Measurements from ENCODE around the gene UBN2.

Gene UBN2

GRCh38 chr7:139351027-139351426 lies 120.0 kb downstream of the UBN2 start:
- H3K27ac ChIP-seq (replicated peaks): no peak overlapping the region
- TF ChIP-seq GABPA (IDR thresholded peaks at IDR 0.05; ENCODE audit: low read depth) (no peak), SPI1 (IDR thresholded peaks at IDR 0.05; ENCODE audit: borderline replicate concordance, low read depth) (no peak), CTCF (IDR thresholded peaks at IDR 0.05; ENCODE audit: insufficient read depth, low read length) (no peak)
- no peak for DNase-seq (ENCODE audit: low read depth in 1 of 2, low spot score in 1 of 2)

GRCh38 chr7:139354729-139355128 lies 123.7 kb downstream of the UBN2 start:
- H3K27ac ChIP-seq (replicated peaks): peak overlapping the region; percentile 23
- TF ChIP-seq POLR2AphosphoS5 (IDR thresholded peaks at IDR 0.05; ENCODE audit: low read depth): no peak
- TF ChIP-seq REST (IDR thresholded peaks at IDR 0.05; ENCODE audit: insufficient replicate concordance, low read depth): no peak
- no peak for TF ChIP-seq SPI1 (IDR thresholded peaks at IDR 0.05; ENCODE audit: borderline replicate concordance, low read depth)
- no peak for TF ChIP-seq CTCF (IDR thresholded peaks at IDR 0.05; ENCODE audit: insufficient read depth, low read length)
- no peak for TF ChIP-seq GABPA (IDR thresholded peaks at IDR 0.05; ENCODE audit: low read depth)
- H3K4me3 ChIP-seq (replicated peaks; ENCODE audit: insufficient read depth, low read length): no peak overlapping the region
- no peaks in the 10 kb centered on the region for H3K27me3 ChIP-seq (ENCODE audit: insufficient read depth, poor library complexity, severe bottlenecking)
- no peak for DNase-seq (ENCODE audit: low read depth in 1 of 2, low spot score in 1 of 2)

More at GRCh38 chr7:139351027-139351426, 120.0 kb downstream of the UBN2 start:
- no peaks in the 10 kb centered on the region for H3K27me3 ChIP-seq (ENCODE audit: insufficient read depth, poor library complexity, severe bottlenecking)
- H3K4me3 ChIP-seq (replicated peaks; ENCODE audit: insufficient read depth, low read length): no peak overlapping the region

GRCh38 chr7:139355320-139355719 lies 124.3 kb downstream of the UBN2 start:
- DNase-seq (ENCODE audit: low read depth in 1 of 2, low spot score in 1 of 2): peak; percentile 42 to 79
- Histone ChIP-seq H3K4me3 (replicated peaks; ENCODE audit: insufficient read depth, low read length) (no peak overlapping the region), H3K27ac (replicated peaks) (no peak overlapping the region), H3K27me3 (ENCODE audit: insufficient read depth, poor library complexity, severe bottlenecking) (no peaks in the 10 kb centered on the region)
- TF ChIP-seq SPI1 (IDR thresholded peaks at IDR 0.05; ENCODE audit: borderline replicate concordance, low read depth) (no peak), CTCF (IDR thresholded peaks at IDR 0.05; ENCODE audit: insufficient read depth, low read length) (no peak), GABPA (IDR thresholded peaks at IDR 0.05; ENCODE audit: low read depth) (no peak), REST (IDR thresholded peaks at IDR 0.05; ENCODE audit: insufficient replicate concordance, low read depth) (no peak)

Measured in HL-60 (cell line).